ENCODE measurements around the gene RPL36A. TPM values are rescaled to one million over a fixed set of nuclear protein-coding genes. Genes with fewer than 3 reads are reported as not detected.
A peak's percentile ranks its signal among the peaks of the same experiment; 100 is the strongest.

Gene RPL36A
- polyA plus RNA-seq, 6 donors from 2014 or later, result 1,439 to 2,390 (median 1,883) TPM

DNA sequence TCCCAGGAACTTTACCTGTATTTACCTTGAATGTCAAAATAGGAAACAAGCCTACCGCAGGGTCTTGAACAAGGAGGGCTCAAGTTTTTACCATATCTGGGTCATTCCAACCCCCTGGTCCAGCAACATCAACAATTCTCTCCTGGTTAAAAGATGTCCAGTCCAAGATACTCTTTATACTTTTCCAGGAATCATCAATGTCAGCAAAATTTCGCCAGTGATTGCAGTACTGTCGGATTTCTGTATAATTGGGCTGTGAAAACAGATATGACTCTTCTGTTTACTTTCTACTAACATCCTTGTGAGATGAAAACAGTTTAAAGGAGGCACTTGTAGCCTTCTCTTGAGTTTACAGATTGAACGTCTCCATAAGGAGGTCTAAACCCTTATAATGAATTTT, 7.9 kb downstream of the RPL36A start:
- Mint-ChIP-seq H3K9me3 (peaks cover 0 to 1% (median 0%) of the 10 kb centered on the region in 7 donors), H3K27ac (no peak overlapping the region)

DNA sequence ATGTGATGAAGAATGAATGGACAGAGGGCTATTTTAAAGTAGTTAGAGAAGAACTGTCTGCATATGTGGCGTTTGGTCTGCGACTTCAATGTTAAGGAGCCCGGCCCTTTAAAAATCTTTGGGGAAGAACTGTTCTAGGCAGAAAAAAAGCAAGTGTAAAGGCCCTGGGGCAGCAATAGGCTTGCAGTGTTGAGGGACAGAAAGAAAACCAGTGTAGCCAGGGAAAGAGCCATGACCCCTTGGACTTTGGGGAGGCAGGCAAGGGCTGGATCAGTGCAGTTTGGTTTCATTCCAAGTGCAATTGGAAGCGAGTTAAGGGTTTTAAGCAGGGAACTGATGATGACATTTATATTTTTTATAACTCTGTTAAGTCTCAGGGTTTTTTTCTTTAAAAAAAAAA, 9.0 kb downstream of the RPL36A start:
- ATAC-seq (ENCODE audit: low read depth in 2 of 2), result no peak
- no peaks in the 10 kb centered on the region for H3K27me3 Mint-ChIP-seq
- DNase-seq, result no peak
- H3K9me3 Mint-ChIP-seq, result peaks cover 0 to 1% (median 0%) of the 10 kb centered on the region in 7 donors
- no peak overlapping the region for H3K4me3 Mint-ChIP-seq
- H3K4me1 Mint-ChIP-seq, result no peaks in the 10 kb centered on the region
- peaks cover 0 to 10% of the 10 kb centered on the region in 2 donors for H3K36me3 Mint-ChIP-seq
- H3K27ac Mint-ChIP-seq, result peak overlapping the region in 1 of 6 donors; percentile 63

More for the DNA sequence above, 7.9 kb downstream of the RPL36A start:
- no peaks in the 10 kb centered on the region for H3K27me3 Mint-ChIP-seq
- peaks cover 0 to 8% (median 0%) of the 10 kb centered on the region in 3 donors for H3K4me1 Mint-ChIP-seq
- no peak overlapping the region for H3K4me3 Mint-ChIP-seq
- H3K36me3 Mint-ChIP-seq, result peaks cover 0 to 10% of the 10 kb centered on the region in 2 donors
- ATAC-seq (ENCODE audit: low read depth in 2 of 2) (no peak), DNase-seq (no peak)

DNA sequence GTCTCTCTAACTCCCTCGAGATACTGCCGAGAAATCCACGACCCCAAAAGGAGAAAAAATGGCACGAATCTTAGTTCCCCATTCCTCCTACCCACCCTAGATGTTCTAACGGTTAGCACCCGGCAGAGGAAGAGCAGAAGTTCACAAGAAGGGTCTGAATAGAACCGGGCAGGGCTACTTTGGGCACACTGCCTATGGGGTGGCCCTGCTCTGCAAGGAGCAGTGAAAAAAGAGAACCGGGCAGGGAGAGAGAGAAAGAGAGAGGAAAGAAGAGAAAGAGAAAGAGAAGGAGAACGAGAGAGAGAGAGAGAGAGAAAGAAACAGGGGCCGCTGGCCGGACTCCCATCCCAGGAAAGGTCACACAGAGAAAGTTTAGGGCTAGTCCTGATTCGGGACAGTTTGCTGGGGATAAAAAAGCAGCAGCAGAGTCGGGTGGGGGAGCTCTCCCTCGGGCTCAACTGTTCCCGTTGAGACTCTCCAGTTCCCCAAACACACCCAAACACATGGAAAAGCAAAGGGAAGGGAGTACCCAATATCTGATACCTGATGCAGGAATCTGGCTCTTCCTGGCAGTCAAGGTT, 16.4 kb downstream of the RPL36A start:
- Mint-ChIP-seq H3K9me3 (peaks cover 0 to 3% (median 0%) of the 10 kb centered on the region in 7 donors), H3K27me3 (no peaks in the 10 kb centered on the region), H3K27ac (peak overlapping the region; percentile 88 to 100 (median 99)), H3K4me1 (peaks cover 14 to 29% (median 16%) of the 10 kb centered on the region in 3 donors), H3K36me3 (peaks cover 5% of the 10 kb centered on the region in 2 donors), H3K4me3 (peak overlapping the region; percentile 81 to 98 (median 96))
- DNase-seq (peak; percentile 17), ATAC-seq (ENCODE audit: low read depth in 2 of 2) (no peak)

DNA sequence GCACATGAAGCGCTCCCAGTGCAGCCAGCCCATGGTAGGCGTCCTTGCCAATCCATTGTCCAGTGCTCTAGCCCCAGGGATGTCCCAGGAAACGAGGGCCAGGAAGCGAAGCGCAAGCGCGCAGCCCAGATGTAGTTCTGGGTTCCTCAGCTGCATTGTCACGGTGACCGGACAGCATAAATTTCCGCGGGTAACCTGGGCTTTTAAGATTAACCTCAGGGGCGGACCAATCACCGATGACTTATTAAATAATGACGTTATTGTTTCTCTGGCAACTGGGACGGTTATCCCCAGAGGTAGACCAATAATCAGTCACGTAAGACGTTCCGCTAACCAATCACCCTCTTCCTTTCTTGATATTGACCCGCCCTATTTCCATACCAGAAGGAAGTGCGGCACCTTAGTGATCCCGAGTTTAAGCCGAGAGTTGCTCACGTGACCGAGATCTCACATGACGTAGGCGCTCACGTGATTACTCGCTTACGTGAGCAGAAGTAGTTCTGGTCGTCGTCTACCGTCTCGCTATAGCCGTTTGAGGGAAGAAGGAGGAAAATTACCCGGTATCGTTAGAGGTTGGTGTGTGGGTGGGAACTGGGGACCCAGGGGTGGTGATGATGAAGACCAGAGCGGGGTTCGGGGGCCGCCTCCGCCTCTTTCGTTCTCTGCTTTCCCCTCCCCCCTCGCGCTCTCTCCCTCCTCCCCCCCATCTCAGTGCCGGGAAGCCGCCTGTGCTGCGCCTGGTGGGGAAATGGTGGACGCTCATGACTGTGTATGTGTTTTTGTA, 17.1 kb downstream of the RPL36A start, which contains the start of the genes GLA and HNRNPH2:
TSS of gene GLA (minus strand) at position 178 of the 784 bp plus-strand sequence. CDS start at position 156, 22 bp downstream.
TSS of gene HNRNPH2 (plus strand) at position 475 of the 784 bp plus-strand sequence. CDS start 3,767 bp downstream, outside the sequence.
- peaks cover 20 to 35% (median 23%) of the 10 kb centered on the region in 3 donors for H3K4me1 Mint-ChIP-seq
- H3K27me3 Mint-ChIP-seq, result no peaks in the 10 kb centered on the region
- peaks cover 0 to 3% (median 0%) of the 10 kb centered on the region in 7 donors for H3K9me3 Mint-ChIP-seq
- peak; percentile 84 for ATAC-seq (ENCODE audit: low read depth in 2 of 2)
- peak within 1 kb of the TSS; percentile 88 to 100 (median 99) for H3K27ac Mint-ChIP-seq
- DNase-seq, result peak; percentile 87
- peaks cover 6 to 12% of the 10 kb centered on the region in 2 donors for H3K36me3 Mint-ChIP-seq
- peak within 1 kb of the TSS; percentile 81 to 98 (median 96) for H3K4me3 Mint-ChIP-seq

DNA sequence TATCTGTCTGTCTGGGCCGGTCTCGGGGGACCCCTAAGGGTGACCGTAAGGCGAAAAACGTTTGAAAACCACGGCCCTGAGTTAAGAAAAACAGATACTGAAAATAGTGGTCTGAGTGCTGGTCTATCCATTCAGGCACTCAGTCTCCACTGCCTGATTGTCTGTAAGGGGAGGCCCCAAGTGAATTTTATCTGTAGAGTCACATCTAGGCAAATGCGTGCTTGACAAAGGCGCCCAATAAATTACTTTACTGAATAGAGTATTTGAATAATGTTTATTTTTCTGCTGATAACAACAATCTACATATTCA, 17.7 kb downstream of the RPL36A start:
- H3K9me3 Mint-ChIP-seq, result peaks cover 0 to 3% (median 0%) of the 10 kb centered on the region in 7 donors
- ATAC-seq (ENCODE audit: low read depth in 2 of 2), result no peak
- peak overlapping the region; percentile 81 to 98 (median 96) for H3K4me3 Mint-ChIP-seq
- peaks cover 6 to 12% of the 10 kb centered on the region in 2 donors for H3K36me3 Mint-ChIP-seq
- no peaks in the 10 kb centered on the region for H3K27me3 Mint-ChIP-seq
- peak overlapping the region; percentile 88 to 100 (median 99) for H3K27ac Mint-ChIP-seq
- DNase-seq, result no peak
- H3K4me1 Mint-ChIP-seq, result peaks cover 20 to 36% (median 25%) of the 10 kb centered on the region in 3 donors

DNA sequence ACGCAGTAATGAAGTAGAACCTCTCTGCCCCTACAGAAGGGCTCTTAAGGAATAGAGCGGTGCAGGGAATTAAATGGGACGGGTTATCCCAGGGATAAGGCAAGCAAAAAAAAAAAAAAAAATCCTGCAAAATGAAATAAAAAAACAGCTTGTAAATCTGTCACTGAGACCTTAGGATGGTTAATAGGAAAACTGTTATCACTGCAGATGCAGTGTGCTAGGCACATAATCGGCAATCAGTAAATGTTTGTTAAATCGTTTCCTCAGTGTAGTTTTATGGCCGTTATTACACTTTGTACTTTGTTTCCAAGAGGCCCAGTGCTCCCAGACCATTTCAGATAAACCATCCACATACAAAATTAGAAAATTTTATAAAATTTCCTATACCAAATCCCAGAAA, 18.2 kb downstream of the RPL36A start:
- Mint-ChIP-seq H3K4me1 (peaks cover 20 to 36% (median 25%) of the 10 kb centered on the region in 3 donors), H3K27ac (peak overlapping the region in 5 of 6 donors; percentile 88 to 100 (median 99)), H3K9me3 (peaks cover 0 to 3% (median 0%) of the 10 kb centered on the region in 7 donors), H3K36me3 (peaks cover 6 to 12% of the 10 kb centered on the region in 2 donors), H3K27me3 (no peaks in the 10 kb centered on the region), H3K4me3 (peak overlapping the region; percentile 63 to 97 (median 94))
- no peak for DNase-seq
- ATAC-seq (ENCODE audit: low read depth in 2 of 2), result no peak

DNA sequence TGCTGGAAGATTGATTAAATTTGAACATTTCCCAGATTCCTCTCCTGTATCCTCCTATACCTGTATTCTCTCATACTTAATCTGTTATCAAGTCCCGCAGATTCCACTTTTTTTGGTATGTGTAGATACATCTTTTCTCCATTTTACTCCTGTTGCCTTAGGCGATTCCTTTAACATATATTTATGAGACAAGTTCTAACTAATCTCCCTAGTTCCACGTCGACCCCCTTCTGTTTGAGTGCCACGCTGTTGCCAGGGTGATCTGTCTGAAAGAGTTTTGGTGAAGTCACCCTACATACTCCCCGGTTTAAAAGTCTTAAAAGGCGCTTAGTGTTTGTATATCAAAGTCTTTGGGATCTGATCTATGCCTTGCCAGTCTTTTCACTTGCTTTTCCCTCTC, 19.6 kb downstream of the RPL36A start:
- H3K9me3 Mint-ChIP-seq, result peaks cover 0 to 3% (median 0%) of the 10 kb centered on the region in 7 donors

DNA sequence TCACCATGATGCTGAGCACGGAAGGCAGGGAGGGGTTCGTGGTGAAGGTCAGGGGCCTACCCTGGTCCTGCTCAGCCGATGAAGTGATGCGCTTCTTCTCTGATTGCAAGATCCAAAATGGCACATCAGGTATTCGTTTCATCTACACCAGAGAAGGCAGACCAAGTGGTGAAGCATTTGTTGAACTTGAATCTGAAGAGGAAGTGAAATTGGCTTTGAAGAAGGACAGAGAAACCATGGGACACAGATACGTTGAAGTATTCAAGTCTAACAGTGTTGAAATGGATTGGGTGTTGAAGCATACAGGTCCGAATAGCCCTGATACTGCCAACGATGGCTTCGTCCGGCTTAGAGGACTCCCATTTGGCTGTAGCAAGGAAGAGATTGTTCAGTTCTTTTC, 21.2 kb downstream of the RPL36A start:
- peak overlapping the region in 5 of 6 donors; percentile 45 to 94 (median 86) for H3K27ac Mint-ChIP-seq
- H3K4me3 Mint-ChIP-seq, result peak overlapping the region in 5 of 8 donors; percentile 16 to 77 (median 30)
- no peaks in the 10 kb centered on the region for H3K27me3 Mint-ChIP-seq
- H3K4me1 Mint-ChIP-seq, result peaks cover 28 to 45% (median 29%) of the 10 kb centered on the region in 3 donors
- DNase-seq, result no peak
- H3K36me3 Mint-ChIP-seq, result peaks cover 6 to 12% of the 10 kb centered on the region in 2 donors
- peaks cover 0 to 2% (median 0%) of the 10 kb centered on the region in 7 donors for H3K9me3 Mint-ChIP-seq
- no peak for ATAC-seq (ENCODE audit: low read depth in 2 of 2)

More for the DNA sequence above, 19.6 kb downstream of the RPL36A start:
- Mint-ChIP-seq H3K27ac (peak overlapping the region; percentile 18 to 84 (median 54)), H3K36me3 (peaks cover 6 to 12% of the 10 kb centered on the region in 2 donors), H3K4me3 (peak overlapping the region in 7 of 8 donors; percentile 16 to 97 (median 33)), H3K27me3 (no peaks in the 10 kb centered on the region), H3K4me1 (peaks cover 22 to 43% (median 29%) of the 10 kb centered on the region in 3 donors)
- DNase-seq (no peak), ATAC-seq (ENCODE audit: low read depth in 2 of 2) (no peak)

DNA sequence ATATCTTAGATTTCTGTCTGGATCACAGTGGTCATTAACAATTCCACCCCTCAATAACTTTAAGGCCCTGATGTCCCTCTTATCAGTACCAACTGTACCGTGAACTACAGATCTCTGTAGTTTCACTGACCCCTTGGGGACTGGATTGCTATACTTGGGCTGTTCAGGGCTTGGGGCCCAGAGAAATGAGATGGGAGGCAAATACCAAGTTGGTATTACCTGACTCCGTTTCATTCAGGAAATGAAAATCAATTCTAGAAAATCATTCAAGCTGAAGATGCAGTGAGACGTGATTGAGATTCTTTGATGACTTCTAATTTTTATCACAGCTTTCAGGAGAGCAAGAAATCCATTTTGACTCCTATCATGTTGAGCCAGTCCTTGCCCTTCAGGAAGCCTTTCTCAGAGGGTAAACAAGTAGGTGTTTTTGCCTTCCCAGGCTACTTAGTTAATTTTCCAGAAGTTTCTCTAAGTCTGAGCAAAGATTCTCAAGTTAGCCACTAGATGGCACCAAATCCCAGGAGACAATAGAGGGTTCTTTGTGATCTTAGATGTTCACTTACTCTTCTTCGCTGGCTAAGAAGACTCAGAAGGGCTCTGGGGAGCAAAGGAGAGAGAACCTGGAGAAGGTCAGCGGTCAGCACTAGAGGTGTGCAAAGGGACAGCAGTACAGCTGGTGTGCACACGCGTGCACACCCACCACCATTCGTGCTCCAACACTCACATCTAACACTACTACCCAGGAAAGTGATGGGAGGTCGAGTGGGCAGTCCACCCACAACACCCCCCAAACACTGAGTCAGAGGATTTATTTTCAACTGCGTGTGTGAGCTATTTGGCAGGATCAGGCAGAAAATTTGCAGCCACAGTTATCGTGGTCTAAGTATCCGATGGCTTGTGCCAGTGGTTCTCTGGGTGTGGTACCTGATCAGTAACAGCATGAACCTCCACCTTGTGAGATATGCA, 24.7 kb downstream of the RPL36A start:
- peaks cover 39 to 46% (median 43%) of the 10 kb centered on the region in 3 donors for H3K4me1 Mint-ChIP-seq
- peak overlapping the region in 4 of 8 donors; percentile 33 to 90 (median 50) for H3K4me3 Mint-ChIP-seq
- peaks cover 6 to 19% of the 10 kb centered on the region in 2 donors for H3K36me3 Mint-ChIP-seq
- peak; percentile 61 for DNase-seq
- peak; percentile 47 to 71 for ATAC-seq (ENCODE audit: low read depth in 2 of 2)
- no peaks in the 10 kb centered on the region for H3K9me3 Mint-ChIP-seq
- peak overlapping the region; percentile 28 to 92 (median 76) for H3K27ac Mint-ChIP-seq
- peaks cover 0 to 21% (median 0%) of the 10 kb centered on the region in 3 donors for H3K27me3 Mint-ChIP-seq

DNA sequence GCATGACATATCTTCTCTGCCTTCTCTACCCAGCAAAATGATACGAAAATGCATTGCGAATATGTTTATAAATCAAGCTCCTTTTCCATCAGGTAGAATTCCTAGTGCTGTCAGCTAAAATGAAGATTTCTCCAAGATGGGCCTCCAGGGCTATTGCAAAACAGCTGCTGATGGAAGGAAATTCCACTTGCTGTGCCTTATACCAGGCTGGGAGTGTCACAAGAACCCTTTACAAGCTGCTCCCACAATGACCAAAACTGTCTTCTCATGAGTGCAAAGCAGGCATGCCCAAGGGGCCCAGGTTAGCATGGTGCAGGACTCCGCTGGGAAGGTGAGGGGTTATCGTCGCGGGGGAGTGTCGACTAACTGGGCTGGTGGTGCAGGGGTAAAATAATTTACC, 25.9 kb downstream of the RPL36A start:
- Mint-ChIP-seq H3K9me3 (no peaks in the 10 kb centered on the region), H3K36me3 (peaks cover 6 to 19% of the 10 kb centered on the region in 2 donors), H3K4me3 (peak overlapping the region in 4 of 8 donors; percentile 41 to 97 (median 84)), H3K4me1 (peaks cover 37 to 43% (median 41%) of the 10 kb centered on the region in 3 donors), H3K27me3 (peaks cover 0 to 21% (median 0%) of the 10 kb centered on the region in 3 donors), H3K27ac (peak overlapping the region in 3 of 6 donors; percentile 1 to 98 (median 23))
- ATAC-seq (ENCODE audit: low read depth in 2 of 2) (no peak), DNase-seq (no peak)

DNA sequence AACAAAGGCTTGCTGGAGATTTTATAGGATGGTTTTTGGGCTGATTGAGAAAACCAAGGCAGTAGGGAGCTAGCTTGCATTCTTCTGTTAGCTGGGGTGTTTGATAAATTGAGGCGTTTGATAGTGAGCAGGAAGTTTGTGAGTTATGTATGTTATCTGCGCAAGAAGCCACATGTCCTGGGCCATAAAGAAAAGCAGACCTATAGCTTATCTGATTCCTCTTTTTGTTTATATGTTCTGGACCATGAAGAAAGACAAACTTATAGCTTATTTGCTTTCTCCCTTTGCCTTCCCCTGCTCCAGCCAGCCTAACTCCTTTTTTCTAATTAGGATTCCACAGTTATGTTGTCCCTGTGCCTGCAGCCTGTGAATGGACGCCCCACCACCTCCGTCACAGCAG, 26.4 kb downstream of the RPL36A start:
- H3K4me3 Mint-ChIP-seq, result peak overlapping the region; percentile 41 to 97 (median 90)
- DNase-seq (no peak), ATAC-seq (ENCODE audit: low read depth in 2 of 2) (no peak)
- H3K27ac Mint-ChIP-seq, result peak overlapping the region; percentile 3 to 99 (median 96)
- H3K27me3 Mint-ChIP-seq, result peaks cover 0 to 21% (median 0%) of the 10 kb centered on the region in 3 donors
- H3K36me3 Mint-ChIP-seq, result peaks cover 1 to 14% of the 10 kb centered on the region in 2 donors
- peaks cover 0 to 1% (median 0%) of the 10 kb centered on the region in 7 donors for H3K9me3 Mint-ChIP-seq
- H3K4me1 Mint-ChIP-seq, result peaks cover 32 to 38% (median 38%) of the 10 kb centered on the region in 3 donors
